T follicular helper cell (primary cell): ENCODE measurements around the gene LBX2.
A peak's percentile ranks its signal among the peaks of the same experiment; 100 is the strongest.
"Not testable (repeated sequence)": the region's sequence is repeated elsewhere in the genome, so short reads cannot be mapped to it uniquely, and the experiment has no call there.

Experiments used
- DNase-seq: peaks from one replicate; pipeline ENCODE4 v3.0.0-alpha.2; 2020; ENCODE audit warnings: low read depth

LBX2 gene

DNA sequence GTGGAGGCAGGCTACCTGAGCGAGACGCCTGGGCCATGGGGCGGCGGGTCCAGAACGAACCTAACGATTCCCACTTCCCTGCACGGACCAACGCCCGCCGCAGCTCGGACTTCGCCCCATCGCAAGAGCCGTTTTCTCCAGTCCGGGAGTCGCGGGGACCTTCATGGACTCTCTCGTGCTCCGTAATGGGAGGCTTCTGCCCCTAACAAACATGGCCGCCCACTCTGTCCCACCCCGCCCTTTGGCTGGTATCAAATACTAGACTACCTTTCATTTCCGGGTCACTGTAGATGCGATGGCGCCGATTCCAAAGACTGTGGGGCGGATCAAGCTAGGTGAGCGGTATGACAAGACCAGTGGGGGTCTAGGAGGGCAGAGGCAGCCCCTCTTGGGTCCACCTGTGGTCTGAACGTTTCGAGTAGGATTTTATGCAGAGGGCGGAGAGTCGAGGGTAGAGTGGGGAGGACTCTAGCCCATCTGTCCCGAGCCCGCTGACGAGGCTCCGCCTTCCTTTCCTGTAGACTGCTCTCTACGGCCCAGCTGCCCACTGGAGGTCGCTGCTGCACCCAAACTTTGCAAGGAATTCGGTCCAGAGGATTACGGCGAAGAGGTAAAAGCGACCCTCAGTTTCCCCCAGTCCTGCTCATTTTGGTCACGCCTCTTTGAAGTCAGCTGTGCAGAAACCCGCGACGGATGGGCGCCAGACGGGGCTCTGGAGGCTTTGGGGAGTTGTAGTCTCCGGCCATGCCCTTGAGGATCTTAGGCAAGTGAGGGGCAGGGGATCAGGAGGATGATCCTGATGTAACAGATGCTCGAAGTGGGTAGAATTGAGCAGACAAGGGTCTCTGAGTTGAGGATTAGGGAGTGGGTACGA, 16.4 kb downstream of the LBX2 start, which contains the start of the genes CCDC142 and TTC31:
TSS of gene CCDC142 (minus strand) at position 198 of the 874 bp plus-strand sequence. CDS start at position 37, 161 bp downstream.
TSS of gene TTC31 (plus strand) at position 281 of the 874 bp plus-strand sequence. CDS start at position 296, 15 bp downstream.
- peak; percentile 90 for DNase-seq

DNA sequence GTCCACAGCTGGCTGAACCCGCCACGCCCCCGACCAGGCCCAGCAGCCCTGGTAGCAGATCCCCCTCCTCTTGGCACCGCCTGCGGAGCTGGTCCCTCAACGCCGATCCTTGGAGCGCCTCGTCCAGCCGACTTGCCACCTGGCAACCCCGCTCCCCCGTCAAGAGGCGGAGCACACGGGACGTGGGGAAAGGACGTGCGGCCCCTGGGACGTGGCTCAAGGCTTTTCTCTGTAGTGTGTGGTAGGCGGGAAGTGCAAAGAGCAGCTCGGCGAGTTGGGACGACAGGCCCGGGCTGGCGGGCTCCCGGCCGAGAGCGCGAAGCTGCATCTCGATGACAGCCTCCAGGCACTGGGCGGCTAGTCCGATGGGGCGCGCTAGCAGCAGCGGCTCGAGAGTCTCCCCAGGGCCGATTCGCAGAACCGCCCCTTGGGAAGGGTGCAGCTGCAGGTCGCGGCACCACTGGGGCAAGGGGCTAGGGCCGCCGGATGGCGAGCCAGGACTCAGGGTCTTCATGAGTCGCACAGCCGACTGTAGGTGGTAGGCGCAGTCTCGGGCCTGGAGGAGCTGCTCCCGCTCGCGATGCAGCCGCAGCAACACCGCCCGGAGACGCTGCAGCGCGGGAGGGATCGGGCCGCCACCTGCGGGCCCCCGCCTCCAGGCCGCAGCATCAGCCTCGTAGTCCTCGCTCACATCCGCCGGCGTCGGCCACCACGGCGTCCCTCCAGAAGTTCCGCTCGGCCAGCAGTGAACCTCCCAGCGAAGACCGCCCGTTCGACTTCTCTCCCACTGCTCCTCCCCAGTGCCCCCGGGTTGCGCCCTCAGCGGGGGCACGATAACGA, 17.2 kb downstream of the LBX2 start:
- peak; percentile 23 for DNase-seq

DNA sequence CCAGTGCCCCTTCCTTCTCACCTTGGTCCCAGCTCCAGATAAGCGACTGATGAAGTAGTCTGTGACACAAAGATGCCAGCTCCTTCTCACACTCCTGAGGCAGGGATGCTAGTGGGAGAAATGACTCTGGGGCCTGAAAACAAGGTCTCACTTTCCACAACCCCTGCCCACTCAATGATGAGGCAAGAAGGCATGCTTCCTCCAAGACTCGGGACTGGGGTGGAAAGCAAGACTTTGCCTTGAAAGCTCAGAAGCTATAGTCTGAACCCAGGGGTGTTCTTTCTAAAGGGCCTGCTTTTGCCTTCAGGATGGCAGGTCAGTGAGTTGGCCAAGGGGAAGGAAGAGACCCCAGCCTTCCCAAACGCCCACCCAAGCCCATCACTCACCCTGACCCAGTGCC, 18.0 kb downstream of the LBX2 start:
- no peak for DNase-seq

DNA sequence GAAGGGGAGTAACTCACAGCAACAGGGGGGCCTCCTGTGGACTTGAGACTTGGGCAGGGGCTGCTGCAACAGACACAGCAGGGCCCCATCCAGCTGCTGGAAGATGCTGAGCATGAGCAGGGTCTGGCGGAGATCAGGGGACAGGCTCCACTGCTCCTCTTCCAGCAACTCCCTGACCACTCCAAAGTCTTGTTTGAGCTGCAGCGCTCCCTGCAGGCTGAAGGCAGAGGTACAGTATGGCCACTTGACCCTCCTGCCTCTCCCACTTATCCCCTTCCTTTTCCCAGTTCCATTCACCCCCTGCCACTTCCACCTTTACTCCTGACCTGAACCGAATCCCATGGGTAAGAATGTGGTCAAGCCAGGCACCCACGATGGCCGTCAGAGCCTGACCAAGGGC, 24.5 kb downstream of the LBX2 start:
- no peak for DNase-seq

DNA sequence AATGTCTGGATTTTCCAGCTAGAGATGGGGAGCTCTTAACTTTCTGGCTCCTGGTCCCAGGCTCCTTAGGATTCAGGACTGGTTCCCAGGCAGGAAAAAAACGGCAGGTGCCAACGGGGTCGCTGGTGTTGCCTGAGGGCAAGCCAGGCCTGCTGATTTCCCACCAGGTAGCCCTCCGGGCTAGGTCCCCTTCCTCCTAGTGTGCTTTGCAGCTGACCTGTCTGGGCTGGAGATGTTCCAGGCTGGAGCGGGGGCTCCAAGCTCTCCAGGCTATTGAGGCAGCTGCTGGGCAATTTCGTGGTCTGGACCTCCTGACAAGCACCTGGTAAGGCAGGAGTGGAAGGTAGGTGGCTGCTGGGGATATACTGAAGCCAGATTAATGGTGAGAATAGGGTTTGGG, 24.9 kb downstream of the LBX2 start:
- no peak for DNase-seq

DNA sequence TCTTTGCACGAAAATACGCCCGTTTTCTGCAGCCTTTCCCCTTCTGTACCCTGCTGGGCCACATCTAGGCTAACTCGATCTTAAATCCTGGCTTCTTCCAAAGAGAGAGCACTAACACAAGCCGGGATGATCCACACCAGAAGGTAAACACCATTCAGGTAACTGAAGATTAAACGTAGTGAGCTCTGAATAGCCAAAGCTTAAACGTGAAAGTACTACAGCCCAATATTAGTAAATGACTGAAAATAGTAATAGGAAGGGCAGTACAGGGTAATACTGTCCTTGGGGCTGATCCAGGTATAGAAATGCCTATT, 26.5 kb downstream of the LBX2 start:
- no peak for DNase-seq

DNA sequence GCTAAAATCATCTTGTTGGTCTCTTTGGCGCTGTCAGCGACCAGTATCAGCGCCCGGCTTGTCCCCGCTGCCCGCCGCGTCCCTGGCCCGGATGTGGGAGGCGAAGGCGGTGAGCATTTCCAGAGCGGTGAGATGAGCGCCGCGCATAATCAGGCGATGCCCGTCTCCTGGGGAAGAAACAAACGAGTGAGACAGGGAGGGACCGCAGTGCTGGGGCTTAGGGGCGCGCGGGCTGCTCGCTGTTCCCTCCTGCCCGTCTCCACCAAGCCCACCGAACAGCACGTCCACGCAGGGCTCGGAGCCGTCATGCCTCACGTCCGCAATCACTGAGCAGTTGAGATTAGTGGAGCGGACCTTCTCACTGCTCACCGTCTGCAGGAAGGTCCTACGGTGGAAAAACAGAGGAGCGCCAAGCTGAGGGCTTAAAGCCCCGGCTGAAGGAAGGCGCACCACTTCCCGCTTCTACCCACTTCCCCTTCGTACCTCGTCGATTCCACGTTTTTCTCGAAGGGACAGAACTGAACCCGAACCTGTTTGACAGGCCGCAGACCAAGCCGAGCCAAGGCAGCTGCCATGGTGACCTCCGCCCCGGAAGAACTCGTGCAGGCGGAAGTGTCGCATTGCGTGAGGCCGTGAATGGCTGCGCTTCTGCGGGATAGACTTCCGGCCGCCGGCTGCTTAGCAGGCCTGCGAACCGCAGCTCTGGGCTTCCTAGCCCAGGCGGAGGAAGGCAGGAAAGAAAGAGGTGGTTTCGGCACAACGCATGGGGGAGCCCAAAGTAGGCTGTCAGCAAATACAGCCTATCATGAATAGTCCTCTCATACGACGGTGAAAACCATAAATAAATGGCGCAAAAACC, 27.1 kb downstream of the LBX2 start, which contains the start of gene MRPL53:
TSS of gene MRPL53 (minus strand) at position 595 of the 859 bp plus-strand sequence. CDS start at position 575, 20 bp downstream.
- peak; percentile 96 for DNase-seq

DNA sequence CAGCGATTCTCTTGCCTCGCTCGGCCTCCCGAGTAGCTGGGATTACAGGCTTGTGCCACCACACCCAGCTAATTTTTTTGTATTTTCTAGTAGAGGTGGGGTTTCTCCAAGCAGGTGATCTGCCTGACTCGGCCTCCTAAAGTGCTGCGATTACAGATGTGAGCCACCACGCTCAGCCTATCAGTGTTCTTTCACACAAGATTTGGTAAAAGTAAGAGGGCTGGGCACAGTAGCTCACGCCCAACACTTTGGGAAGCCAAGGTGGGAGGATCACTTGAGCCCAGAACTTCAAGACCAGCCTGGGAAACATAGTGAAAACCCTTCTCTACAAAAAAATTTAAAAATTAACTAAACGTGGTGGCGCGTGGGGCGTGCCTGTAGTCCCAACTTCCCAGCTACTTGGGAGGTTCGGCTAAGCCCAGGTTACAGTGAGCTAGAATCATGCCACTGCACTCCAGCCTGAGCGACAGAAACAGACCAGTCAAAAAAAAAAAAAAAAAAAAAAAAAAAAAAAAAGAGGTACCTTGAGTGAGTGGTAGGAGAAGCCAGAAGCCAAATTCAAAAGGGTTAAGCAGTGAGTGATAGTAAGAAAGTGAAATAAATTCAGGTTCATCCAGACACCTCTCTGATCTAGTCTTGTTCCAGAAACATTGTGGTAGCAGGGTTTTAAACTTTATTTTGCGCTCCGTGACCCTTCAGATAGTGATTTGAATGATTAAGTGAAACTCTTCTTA, 27.9 kb downstream of the LBX2 start:
- DNase-seq = no peak

DNA sequence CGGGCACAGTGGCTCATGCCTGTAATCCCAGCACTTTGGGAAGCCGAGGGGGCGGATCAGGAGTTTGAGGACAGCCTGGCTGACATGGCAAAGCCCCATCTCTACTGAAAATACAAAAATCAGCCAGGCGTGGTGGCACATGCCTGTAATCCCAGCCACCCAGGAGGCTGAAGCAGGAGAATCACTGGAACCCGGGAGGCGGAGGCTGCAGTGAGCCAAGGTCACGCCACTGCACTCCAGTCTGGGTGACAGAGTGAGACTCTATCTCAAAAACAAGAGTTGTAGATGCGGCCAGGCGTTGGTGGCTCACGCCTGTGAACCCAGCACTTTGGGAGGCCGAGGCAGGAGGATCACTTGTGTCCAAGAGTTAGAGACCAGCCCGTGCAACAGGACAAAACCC, 28.7 kb downstream of the LBX2 start:
- not testable (repeated sequence) for DNase-seq

DNA sequence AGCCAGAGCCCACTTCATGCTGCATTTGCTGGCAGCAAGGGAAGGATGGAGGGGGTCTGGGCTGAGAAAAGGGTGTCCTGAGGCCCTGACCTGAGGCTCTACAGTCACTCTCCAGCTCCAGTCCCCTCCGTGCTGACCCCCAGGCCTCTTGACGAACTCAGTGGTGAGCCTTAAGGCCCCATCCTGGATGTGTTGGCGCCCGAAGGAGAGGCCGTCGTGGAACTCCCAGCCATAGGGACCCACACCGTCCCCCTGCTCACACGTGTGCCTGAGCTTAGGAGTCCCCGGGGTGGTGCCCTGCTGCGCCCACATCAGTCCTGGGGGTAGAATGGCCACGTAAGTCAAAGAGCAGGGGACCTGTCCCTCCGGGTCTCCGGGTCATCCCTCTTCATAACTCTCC, 35.0 kb downstream of the LBX2 start:
- DNase-seq = no peak

DNA sequence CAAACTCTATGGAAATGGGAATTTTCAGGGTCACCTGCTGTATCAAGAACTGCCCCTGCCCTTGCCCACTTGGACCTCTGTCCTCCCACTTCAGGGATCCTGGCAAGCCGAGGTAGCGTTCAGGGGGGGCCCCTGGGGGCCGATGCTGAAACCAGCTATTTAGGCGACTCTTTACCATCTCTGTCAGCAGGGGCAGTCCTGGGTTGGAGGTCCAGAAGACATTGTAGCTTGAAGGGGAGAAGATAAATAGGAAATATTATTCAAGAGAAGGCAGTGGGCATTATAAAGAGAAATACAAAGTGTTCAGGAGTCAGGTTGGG, 36.7 kb downstream of the LBX2 start:
- no peak for DNase-seq

DNA sequence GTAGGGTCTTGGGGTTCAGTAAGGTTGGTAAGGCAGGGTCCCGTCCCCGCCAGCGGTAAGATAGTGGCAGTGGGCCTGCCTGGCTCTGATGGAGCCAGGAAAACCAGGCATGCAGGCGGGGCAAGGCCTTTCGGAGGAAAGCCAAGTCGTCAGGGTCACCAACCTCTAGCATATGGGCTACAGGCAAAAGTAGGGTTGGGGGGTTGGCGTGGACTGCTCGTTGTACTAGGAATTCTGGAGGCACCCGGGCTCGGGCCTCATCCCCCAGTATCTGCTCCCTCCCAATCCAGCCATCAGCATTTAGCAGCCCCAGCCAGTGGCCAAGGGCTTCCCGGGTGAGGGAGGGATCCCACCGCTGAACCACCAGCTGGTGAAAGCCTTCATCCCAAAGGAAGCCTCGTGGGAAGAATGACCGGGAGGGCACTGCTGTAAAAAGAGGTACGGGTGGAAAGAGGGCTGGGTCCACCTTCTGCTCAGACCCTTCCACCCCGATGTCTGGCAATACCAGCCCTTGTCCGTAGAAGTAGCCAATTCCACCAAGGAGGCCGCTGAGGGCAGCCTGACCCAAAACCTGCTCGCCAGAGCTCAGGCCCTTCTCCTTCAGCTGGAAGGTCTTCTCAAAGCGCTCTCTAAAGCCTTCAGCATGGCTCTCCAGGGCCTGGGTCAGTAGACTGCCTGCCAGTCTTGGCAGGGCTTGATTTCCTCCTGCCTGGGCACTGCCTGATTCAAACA, 37.2 kb downstream of the LBX2 start:
- no peak for DNase-seq

DNA sequence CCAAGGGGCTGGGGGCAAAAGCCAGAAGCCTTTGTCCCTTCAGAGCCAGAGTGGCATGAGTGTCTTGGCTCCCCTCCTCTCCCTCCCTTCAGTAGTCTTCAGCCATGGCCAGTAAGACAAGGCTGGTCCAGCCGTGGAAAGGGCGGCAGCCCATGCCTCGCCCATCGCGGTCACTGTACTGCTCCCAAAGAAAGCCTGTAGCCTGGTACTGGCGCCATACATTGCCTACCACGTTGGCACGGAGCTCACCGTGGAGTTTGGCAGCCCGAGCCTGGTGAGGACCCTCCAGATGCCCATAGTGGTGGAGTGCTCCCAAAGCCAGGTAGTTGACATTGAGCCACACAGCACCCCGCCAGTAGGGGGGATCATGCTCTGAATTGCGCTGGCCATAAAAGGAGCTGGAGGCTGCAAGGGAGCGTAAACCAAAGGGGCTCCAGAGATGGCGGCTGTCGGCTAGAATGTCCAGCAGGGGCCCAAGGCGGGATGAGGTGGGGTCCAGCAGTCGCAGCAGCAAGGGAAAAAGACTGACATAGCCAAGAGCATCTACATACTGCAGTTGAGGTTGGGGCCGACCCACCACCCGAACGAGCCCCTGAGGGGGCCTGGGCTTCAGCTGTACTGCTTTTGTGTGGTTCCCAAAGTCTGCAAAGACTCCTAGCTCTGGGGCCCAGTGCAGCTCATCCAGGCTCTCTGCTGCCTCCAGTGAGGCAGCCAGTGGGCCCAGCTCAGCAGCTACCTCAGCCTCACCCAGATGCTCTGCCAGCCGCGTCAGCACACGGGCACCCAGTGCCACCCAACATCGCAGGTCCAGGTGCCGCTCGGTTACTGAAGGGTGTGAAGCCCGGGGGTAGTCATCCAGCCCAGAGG, 38.0 kb downstream of the LBX2 start:
- no peak for DNase-seq

DNA sequence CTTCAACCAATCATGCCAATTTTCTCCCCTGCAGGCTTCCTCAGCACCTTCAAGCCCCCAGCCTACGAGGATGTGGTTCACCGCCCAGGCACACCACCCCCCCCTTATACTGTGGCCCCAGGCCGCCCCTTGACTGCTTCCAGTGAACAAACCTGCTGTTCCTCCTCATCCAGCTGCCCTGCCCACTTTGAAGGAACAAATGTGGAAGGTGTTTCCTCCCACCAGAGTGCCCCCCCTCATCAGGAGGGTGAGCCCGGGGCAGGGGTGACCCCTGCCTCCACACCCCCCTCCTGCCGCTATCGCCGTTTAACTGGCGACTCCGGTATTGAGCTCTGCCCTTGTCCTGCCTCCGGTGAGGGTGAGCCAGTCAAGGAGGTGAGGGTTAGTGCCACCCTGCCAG, 39.2 kb downstream of the LBX2 start:
- not testable (repeated sequence) for DNase-seq

DNA sequence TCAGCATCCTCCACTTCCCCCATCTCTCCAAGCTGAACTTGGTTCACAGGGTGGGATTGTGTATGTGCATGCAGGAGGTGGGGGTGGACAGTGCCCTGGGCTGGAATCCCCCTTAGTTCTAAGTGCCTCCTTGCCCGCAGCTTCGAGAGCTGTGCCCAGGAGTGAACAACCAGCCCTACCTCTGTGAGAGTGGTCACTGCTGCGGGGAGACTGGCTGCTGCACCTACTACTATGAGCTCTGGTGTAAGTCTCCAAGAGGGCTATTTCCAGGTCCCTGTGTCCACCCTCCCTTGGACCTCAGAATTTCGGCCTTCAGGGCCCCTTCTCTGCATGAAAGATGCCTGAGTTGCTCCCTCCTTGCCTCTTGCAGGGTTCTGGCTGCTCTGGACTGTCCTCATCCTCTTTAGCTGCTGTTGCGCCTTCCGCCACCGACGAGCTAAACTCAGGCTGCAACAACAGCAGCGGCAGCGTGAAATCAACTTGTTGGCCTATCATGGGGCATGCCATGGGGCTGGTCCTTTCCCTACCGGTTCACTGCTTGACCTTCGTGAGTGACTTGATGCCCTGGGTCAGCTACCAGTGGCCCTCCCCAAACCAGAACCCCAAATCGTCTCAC, 39.8 kb downstream of the LBX2 start:
- DNase-seq = not testable (repeated sequence)

DNA sequence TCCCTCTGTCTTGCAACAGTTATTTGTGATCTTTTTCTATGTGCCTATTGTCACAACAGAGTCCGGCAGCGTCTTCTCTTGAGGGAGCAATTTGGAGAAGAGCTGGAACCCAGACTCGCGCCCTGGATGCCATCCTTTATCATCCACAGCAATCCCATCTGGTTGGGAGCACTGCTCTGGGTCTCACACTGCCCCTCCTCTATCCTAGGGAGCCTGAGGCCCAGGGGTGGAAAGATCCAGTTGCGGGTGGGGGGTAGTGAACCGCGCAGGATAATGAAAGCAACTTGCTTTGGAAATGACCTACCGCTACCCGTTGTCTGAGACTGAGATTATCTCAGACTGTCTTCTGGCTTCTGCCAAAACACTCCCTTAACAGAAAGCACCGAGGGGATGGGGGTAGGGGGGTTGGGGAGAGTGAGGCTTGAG, 40.5 kb downstream of the LBX2 start:
- DNase-seq = no peak

DNA sequence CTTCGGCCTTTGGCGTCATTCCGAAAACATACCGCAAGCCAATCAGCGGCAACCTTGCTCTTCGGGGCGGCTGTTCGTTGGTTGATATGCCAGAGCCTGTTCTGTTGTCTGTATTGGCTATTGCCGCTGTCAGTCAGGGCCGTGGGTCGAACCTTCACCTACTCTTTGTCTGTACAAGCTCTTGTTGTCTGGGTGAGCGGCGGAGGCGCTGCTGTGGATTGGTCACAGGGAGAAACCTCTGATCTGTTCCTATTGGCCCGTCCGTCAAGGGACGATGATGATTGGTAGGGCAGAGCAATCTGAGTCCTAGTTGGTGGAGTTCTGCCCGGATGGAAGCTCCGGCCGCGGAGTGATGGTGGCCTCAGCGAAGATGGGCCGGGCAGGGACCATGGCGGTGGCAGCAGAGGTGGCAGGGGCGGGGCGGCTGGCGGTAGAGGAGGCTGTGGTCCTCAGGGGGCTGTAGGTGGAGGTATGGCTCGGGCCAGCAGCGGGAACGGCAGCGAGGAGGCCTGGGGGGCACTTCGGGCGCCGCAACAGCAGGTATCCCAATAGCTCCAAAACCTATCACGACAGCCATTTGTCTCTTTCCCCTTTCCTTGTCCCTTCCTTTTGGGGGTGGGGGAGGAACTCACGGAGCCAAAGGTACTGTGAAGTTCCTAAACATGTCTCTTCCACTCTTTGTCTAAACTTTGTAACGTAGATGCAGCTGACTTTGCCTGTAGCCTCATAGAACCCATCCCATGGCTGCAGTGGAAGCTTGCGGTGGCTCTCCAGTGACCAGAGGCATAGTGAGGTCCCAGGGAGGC, 41.1 kb downstream of the LBX2 start, which contains the start of gene WBP1:
TSS of gene WBP1 (plus strand) at position 307 of the 806 bp plus-strand sequence. CDS start at position 472, 165 bp downstream.
- peak; percentile 99 for DNase-seq

DNA sequence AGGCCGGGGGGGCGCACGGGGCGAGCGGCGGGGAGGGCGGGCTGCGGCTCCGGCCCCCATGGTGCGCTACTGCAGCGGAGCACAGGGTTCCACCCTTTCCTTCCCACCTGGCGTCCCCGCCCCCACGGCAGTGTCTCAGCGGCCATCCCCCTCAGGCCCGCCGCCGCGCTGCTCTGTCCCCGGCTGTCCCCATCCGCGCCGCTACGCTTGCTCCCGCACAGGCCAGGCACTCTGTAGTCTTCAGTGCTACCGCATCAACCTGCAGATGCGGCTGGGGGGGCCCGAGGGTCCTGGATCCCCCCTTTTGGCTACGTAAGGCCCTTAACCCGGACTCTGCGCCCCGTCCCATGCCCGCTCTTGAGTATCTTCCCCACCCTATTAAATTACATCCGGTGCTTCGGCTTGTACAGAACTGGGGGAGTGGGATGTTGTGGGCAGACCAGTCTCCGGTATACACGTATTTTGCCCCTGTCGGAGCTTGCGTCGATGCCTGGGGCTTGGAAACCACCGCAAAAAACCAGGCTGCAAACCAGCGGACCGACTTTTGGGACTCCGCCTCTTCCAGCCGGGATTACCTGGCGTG, 41.8 kb downstream of the LBX2 start:
- DNase-seq = peak; percentile 66
